ENCODE results near the gene SOX13. TPM values are rescaled to one million over a fixed set of nuclear protein-coding genes. Genes with fewer than 3 reads are reported as not detected.

SOX13 gene
- total and polyA plus RNA-seq, 10 of the 15 experiments (the other 5 are each of a cell fraction or from before 2014, with no cell fraction given): 0.04 to 0.31 (median 0.11) TPM; not detected in 7

DNA sequence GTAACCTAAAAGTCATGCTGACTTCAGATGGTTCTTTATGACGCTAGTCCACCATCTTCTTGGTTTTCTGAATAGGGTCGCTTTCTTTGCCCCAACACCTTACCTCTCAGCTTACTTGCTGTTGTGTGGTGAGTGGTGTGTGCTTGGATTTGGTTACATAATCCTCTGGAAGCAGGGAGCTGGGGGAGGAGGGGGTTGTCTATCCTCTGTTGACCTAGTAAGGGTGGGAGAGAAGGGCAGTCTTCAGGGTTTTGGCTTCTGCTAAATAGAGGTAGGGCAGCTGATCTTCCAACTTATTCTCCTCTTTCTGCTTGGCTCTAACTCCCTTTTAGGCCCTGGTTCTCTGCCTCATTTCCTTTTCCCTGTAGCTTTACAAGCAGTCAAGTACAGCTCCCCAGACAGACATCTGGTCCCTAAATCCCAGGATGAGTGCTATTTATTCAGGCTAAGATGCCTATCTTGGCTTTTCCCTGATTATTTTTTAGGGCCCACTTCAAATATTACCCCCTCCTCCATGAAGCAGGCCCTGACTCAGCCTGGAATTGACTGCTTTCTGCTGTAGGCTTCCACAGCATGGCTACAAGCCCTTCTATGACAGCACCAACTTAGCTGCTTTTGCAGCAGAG, 99.6 kb downstream of the SOX13 start (continued):
- TF ChIP-seq, protein P1, sequence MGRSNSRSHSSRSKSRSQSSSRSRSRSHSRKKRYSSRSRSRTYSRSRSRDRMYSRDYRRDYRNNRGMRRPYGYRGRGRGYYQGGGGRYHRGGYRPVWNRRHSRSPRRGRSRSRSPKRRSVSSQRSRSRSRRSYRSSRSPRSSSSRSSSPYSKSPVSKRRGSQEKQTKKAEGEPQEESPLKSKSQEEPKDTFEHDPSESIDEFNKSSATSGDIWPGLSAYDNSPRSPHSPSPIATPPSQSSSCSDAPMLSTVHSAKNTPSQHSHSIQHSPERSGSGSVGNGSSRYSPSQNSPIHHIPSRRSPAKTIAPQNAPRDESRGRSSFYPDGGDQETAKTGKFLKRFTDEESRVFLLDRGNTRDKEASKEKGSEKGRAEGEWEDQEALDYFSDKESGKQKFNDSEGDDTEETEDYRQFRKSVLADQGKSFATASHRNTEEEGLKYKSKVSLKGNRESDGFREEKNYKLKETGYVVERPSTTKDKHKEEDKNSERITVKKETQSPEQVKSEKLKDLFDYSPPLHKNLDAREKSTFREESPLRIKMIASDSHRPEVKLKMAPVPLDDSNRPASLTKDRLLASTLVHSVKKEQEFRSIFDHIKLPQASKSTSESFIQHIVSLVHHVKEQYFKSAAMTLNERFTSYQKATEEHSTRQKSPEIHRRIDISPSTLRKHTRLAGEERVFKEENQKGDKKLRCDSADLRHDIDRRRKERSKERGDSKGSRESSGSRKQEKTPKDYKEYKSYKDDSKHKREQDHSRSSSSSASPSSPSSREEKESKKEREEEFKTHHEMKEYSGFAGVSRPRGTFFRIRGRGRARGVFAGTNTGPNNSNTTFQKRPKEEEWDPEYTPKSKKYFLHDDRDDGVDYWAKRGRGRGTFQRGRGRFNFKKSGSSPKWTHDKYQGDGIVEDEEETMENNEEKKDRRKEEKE (IDR thresholded peaks at IDR 0.05): no peak
- TF ChIP-seq SMAD1 (IDR thresholded peaks at IDR 0.05; ENCODE audit: low read depth, partially characterized antibody): no peak
- no peak for TF ChIP-seq IKZF2 (IDR thresholded peaks at IDR 0.05)
- TF ChIP-seq IKZF1 (conservative IDR thresholded peaks at IDR 0.05): no peak
- TF ChIP-seq YY1 (IDR thresholded peaks at IDR 0.05; ENCODE audit: low read depth, low read length): no peak
- TF ChIP-seq, protein P2, sequence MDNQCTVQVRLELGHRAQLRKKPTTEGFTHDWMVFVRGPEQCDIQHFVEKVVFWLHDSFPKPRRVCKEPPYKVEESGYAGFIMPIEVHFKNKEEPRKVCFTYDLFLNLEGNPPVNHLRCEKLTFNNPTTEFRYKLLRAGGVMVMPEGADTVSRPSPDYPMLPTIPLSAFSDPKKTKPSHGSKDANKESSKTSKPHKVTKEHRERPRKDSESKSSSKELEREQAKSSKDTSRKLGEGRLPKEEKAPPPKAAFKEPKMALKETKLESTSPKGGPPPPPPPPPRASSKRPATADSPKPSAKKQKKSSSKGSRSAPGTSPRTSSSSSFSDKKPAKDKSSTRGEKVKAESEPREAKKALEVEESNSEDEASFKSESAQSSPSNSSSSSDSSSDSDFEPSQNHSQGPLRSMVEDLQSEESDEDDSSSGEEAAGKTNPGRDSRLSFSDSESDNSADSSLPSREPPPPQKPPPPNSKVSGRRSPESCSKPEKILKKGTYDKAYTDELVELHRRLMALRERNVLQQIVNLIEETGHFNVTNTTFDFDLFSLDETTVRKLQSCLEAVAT (IDR thresholded peaks at IDR 0.05): no peak
- no peak for TF ChIP-seq RB1 (IDR thresholded peaks at IDR 0.05; ENCODE audit: borderline replicate concordance)
- TF ChIP-seq CHD2 (IDR thresholded peaks at IDR 0.05; ENCODE audit: borderline replicate concordance, low read depth, low read length): no peak
- TF ChIP-seq CBX5 (IDR thresholded peaks at IDR 0.05; ENCODE audit: low read depth): no peak
- TF ChIP-seq WRNIP1 (IDR thresholded peaks at IDR 0.05; ENCODE audit: borderline replicate concordance, low read depth, low read length): no peak
- no peak for TF ChIP-seq ZNF592 (IDR thresholded peaks at IDR 0.05)
